ENCODE measurements around the gene STARD7. TPM values are rescaled to one million over a fixed set of nuclear protein-coding genes. Genes with fewer than 3 reads are reported as not detected.

The STARD7 gene
- total and polyA plus RNA-seq, 2 of the 13 experiments (the other 11 are each of a cell fraction or from before 2014, with no cell fraction given): 88.2 to 300 TPM

DNA sequence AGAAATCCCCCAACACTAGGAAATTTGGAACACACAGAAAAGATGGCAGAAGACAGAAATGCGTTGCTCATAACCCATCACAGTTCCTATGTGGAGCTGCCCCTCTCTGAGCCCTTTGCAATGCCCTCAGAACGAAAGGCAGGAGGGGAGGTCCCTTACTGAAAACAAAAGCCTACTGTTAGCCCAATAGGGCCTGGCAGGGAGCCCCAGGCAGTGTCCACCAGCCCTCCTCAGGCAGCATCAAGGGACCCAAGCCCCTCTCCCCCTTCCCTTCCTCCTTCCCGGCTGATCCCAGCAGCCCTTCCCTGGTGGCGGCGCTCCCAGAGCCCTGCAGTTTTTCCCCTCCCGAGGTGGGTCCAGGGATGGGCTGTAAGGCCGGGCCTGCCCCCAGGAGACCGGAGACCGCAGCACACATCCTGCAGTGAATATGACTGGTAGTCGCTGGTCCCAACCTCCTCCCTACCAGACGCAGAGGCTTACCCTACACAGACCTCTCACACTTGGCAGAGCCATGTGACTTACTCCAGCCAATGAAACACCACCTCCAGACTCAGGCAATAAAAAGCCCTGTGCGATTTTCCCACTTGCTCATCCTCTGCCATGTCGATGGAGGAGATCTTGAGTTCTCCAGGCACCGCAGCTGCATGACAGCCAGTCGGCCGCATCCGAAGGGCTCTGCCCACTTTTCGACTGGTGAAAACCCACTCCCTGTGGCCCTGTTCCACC lies 44.0 kb downstream of the STARD7 start:
- Histone ChIP-seq H3K9me3 (ENCODE audit: low read length) (no peaks in the 10 kb centered on the region), H2AFZ (ENCODE audit: low read length) (peak overlapping the region; percentile 9), H3K4me3 (replicated peaks in 1 of 3; ENCODE audit: insufficient read depth in 1 of 3, low read depth in 2 of 3, low read length in 3 of 3) (peak overlapping the region in 1 of 3 experiments; percentile 17; a peak in 1 of 6 replicates), H3K79me2 (ENCODE audit: insufficient read depth, low read length) (no peaks in the 10 kb centered on the region), H3K36me3 (replicated peaks in 1 of 2; ENCODE audit: control insufficient read depth in 1 of 2, insufficient read depth in 2 of 2, low read length in 2 of 2) (no peaks in the 10 kb centered on the region), H3K4me1 (ENCODE audit: insufficient read depth, low read length) (peaks cover 25% of the 10 kb centered on the region), H4K20me1 (ENCODE audit: insufficient read depth, low read length) (no peaks in the 10 kb centered on the region), H3K27me3 (ENCODE audit: control insufficient read depth in 1 of 2, insufficient read depth in 2 of 2, low read length in 2 of 2) (peaks cover 1 to 22% of the 10 kb centered on the region in 2 experiments; a peak in 3 of 5 replicates), H3K4me2 (ENCODE audit: low read depth, low read length) (peak overlapping the region; percentile 38), H3K9ac (ENCODE audit: insufficient read depth, low read depth, low read length) (no peak overlapping the region), H3K27ac (ENCODE audit: extremely low read length, insufficient read depth, low read length) (no peak overlapping the region)
- no TSS peak for BruUV-seq (replicated peaks)
- WGBS (ENCODE audit: low lambda C conversion rate): 67% methylated on average over 16 of the region's 18 CpGs
- intact Hi-C loops (cut with micrococcal nuclease; ENCODE audit: unreplicated experiment) (no loop called here), in situ Hi-C loops (cut with HindIII; ENCODE audit: extremely low pct_ligation_motif_present, low pct_unique_long_range_greater_than_20kb) (no loop called here)
- DNase-seq (ENCODE audit: low spot score) (no peak), ATAC-seq (peak; percentile 74), FAIRE-seq (no peak)
- ChIA-PET POLR2A (no interaction called here), CTCF (ENCODE audit: low intra/inter-chr PET ratio, low total read pairs) (no interaction called here)
- peak; percentile 22 for TF ChIP-seq HNRNPLL (IDR thresholded peaks at IDR 0.05; ENCODE audit: low read depth, low read length, poor library complexity, severe bottlenecking)
- TF ChIP-seq PRPF4 (IDR thresholded peaks at IDR 0.05; ENCODE audit: low read depth, low read length, poor library complexity, severe bottlenecking): no peak
- no peak for TF ChIP-seq HES4 (CRISPR knock-in tag; IDR thresholded peaks at IDR 0.05; ENCODE audit: borderline replicate concordance)
- peak; percentile 26; the same call in 1 of the 2 replicates for TF ChIP-seq NFYB (CRISPR knock-in tag; IDR thresholded peaks at IDR 0.05)
- TF ChIP-seq, protein P1, sequence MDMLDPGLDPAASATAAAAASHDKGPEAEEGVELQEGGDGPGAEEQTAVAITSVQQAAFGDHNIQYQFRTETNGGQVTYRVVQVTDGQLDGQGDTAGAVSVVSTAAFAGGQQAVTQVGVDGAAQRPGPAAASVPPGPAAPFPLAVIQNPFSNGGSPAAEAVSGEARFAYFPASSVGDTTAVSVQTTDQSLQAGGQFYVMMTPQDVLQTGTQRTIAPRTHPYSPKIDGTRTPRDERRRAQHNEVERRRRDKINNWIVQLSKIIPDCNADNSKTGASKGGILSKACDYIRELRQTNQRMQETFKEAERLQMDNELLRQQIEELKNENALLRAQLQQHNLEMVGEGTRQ (IDR thresholded peaks at IDR 0.05; ENCODE audit: low read depth, low read length): peak; percentile 45; the same call in 1 of the 2 replicates
- TF ChIP-seq, protein P1 (CRISPR knock-in tag; IDR thresholded peaks at IDR 0.05; ENCODE audit: borderline replicate concordance): peak; percentile 47; the same call in 1 of the 2 replicates
- TF ChIP-seq NFYC (CRISPR knock-in tag; IDR thresholded peaks at IDR 0.05): peak; percentile 63
